Measurements from ENCODE around the gene BCO1.

GRCh38 chr16:81278526-81278925, 40.0 kb downstream of the BCO1 start:
- TF ChIP-seq ZNF112 (tag by site-specific recombination; IDR thresholded peaks at IDR 0.05) (no peak), ZNF501 (tag by site-specific recombination; IDR thresholded peaks at IDR 0.05) (no peak), ZNF274 (IDR thresholded peaks at IDR 0.05; ENCODE audit: low read length) (no peak), ZNF274 (tag by site-specific recombination; IDR thresholded peaks at IDR 0.05; ENCODE audit: borderline replicate concordance) (no peak), ZBTB7A (tag by site-specific recombination; IDR thresholded peaks at IDR 0.05; ENCODE audit: low read depth) (no peak), ZFP37 (tag by site-specific recombination; IDR thresholded peaks at IDR 0.05) (no peak)

Measured in HEK293 (cell line).